ENCODE results near the gene ZNF19. TPM values are rescaled to one million over a fixed set of nuclear protein-coding genes. Genes with fewer than 3 reads are reported as not detected.

The ZNF19 gene
- total and polyA plus RNA-seq, 9 of the 15 experiments (the other 6 are each of a cell fraction or from before 2014, with no cell fraction given), result 1.2 to 2.8 (median 1.8) TPM

- in situ Hi-C loops (cut with MboI), result loop anchor here (5.0 kb wide), 1 partner anchor 88 kb away; no protein-coding TSS in a partner anchor
- POLR2A ChIA-PET, result interaction anchor here (0.9 kb wide), 1 partner anchor 12 kb away, joined by 3 read pairs; no protein-coding TSS in a partner anchor
- CTCF ChIA-PET (ENCODE audit: low intra/inter-chr PET ratio), result interaction anchor here (0.6 to 4.5 kb wide), 7 partner anchors 21 to 141 kb away, joined by 3 to 53 read pairs (median 6); partner anchors contain the start of genes CALB2 and TLE7
- 0 out of 2 replicates have a peak, but pooled peaks have one; percentile 17 for TF ChIP-seq ZNF316 (IDR thresholded peaks at IDR 0.05)
- no peak for TF ChIP-seq GTF2A2 (tag; IDR thresholded peaks at IDR 0.05)
- TF ChIP-seq MITF (IDR thresholded peaks at IDR 0.05), result no peak
- TF ChIP-seq ZNF740 (CRISPR knock-in tag; IDR thresholded peaks at IDR 0.05), result no peak
- no peak for TF ChIP-seq ZNF740 (tag; IDR thresholded peaks at IDR 0.05)
- no peak for TF ChIP-seq MAX (CRISPR knock-in tag; IDR thresholded peaks at IDR 0.05)
- TF ChIP-seq STAT5B (CRISPR knock-in tag; IDR thresholded peaks at IDR 0.05), result no peak
- no peak for TF ChIP-seq ZNF436 (CRISPR knock-in tag; IDR thresholded peaks at IDR 0.05)
- TF ChIP-seq TAF1 (IDR thresholded peaks at IDR 0.05; ENCODE audit: control insufficient read depth, extremely low read depth, insufficient read depth, low read length, severe bottlenecking), result no peak
- no peak for TF ChIP-seq CUX1 (CRISPR knock-in tag; IDR thresholded peaks at IDR 0.05)
- no peak for TF ChIP-seq ZNF717 (CRISPR knock-in tag; IDR thresholded peaks at IDR 0.05)
- TF ChIP-seq TAF9B (IDR thresholded peaks at IDR 0.05; ENCODE audit: partially characterized antibody), result no peak
- no peak for TF ChIP-seq ZNF507 (tag; conservative IDR thresholded peaks at IDR 0.05)
Measured at GRCh38 chr16:71499775-71500364, 10.7 kb upstream of the ZNF19 start.

More at GRCh38 chr16:71499775-71500364, 10.7 kb upstream of the ZNF19 start:
- Histone ChIP-seq H3K9ac (ENCODE audit: insufficient read depth in 1 of 2, low read depth in 2 of 2, low read length in 2 of 2) (no peak overlapping the region), H3K9me1 (ENCODE audit: control insufficient read depth, insufficient read depth, low read length) (no peaks in the 10 kb centered on the region), H3K36me3 (ENCODE audit: control insufficient read depth, insufficient read depth, low read length) (no peaks in the 10 kb centered on the region), H3K27me3 (ENCODE audit: control insufficient read depth in 2 of 2, insufficient read depth in 2 of 2, low read length in 2 of 2) (peaks cover 3 to 16% of the 10 kb centered on the region in 2 experiments; a peak in 3 of 5 replicates), H3K79me2 (ENCODE audit: control insufficient read depth, insufficient read depth, low read length) (no peaks in the 10 kb centered on the region), H3K4me1 (replicated peaks in 1 of 2; ENCODE audit: control insufficient read depth in 2 of 2, insufficient read depth in 2 of 2, low read length in 2 of 2) (no peaks in the 10 kb centered on the region), H3K4me2 (ENCODE audit: insufficient read depth, low read length) (no peak overlapping the region), H2AFZ (ENCODE audit: low read depth, low read length) (no peak overlapping the region), H4K20me1 (replicated peaks; ENCODE audit: control insufficient read depth, insufficient read depth, low read length) (no peaks in the 10 kb centered on the region), H3K4me3 (no peak overlapping the region), H3K9me3 (replicated peaks; ENCODE audit: control insufficient read depth, insufficient read depth, low read depth, low read length) (peaks cover 3% of the 10 kb centered on the region), H3K27ac (ENCODE audit: extremely low read depth, low read depth, low read length) (no peak overlapping the region)
- DNase-seq (ENCODE audit: extremely low read depth in 1 of 4, low spot score in 3 of 4) (peak; percentile 51 to 72 (median 60)), FAIRE-seq (peak; percentile 92), ATAC-seq (peak; percentile 86)
- intact Hi-C loops (cut with micrococcal nuclease), result loop anchor here (1.0 to 5.0 kb wide), 5 partner anchors 21 to 111 kb away; no protein-coding TSS in a partner anchor
- WGBS (ENCODE audit: insufficient coverage, low coverage, missing lambda C conversion rate), result 2% methylated on average over 3 of the region's 3 CpGs
- no TSS peak for BruUV-seq (replicated peaks)
